ENCODE data around the gene OVOL3.

The OVOL3 gene

GRCh38 chr19:36112678-36113077 is 1.7 kb downstream of the OVOL3 start:
- Histone ChIP-seq H3K23ac (ENCODE audit: low read length) (no peak overlapping the region), H3K9ac (ENCODE audit: low read length) (no peak overlapping the region), H3K36me3 (ENCODE audit: control insufficient read depth in 1 of 2, insufficient read depth in 2 of 2, low read length in 2 of 2) (peaks cover 22 to 24% of the 10 kb centered on the region in 2 experiments), H3K18ac (ENCODE audit: low read length) (no peak overlapping the region), H3K4me3 (ENCODE audit: low read depth, low read length) (peak overlapping the region; percentile 10), H3K4me2 (ENCODE audit: low read length) (no peak overlapping the region), H3K4me1 (ENCODE audit: control insufficient read depth in 1 of 2, insufficient read depth in 2 of 2, low read length in 2 of 2) (peaks cover 14 to 16% of the 10 kb centered on the region in 2 experiments), H2BK12ac (ENCODE audit: low read length) (no peak overlapping the region), H2AFZ (ENCODE audit: insufficient read depth, low read length, poor library complexity) (no peak overlapping the region), H2BK120ac (ENCODE audit: insufficient read depth, low read length, poor library complexity) (no peak overlapping the region), H2BK5ac (ENCODE audit: low read depth, low read length, poor library complexity) (no peak overlapping the region), H4K12ac (ENCODE audit: low read depth, low read length) (no peak overlapping the region), H3K4ac (ENCODE audit: low read depth, low read length) (no peak overlapping the region), H4K91ac (ENCODE audit: low read depth, low read length) (no peak overlapping the region), H3K27ac (ENCODE audit: low read depth, low read length) (no peak overlapping the region), H2AK5ac (ENCODE audit: low read length) (no peak overlapping the region), H4K8ac (ENCODE audit: low read depth, low read length) (no peak overlapping the region), H3K79me2 (ENCODE audit: control insufficient read depth, insufficient read depth, low read length, poor library complexity) (peaks cover 12% of the 10 kb centered on the region), H3K14ac (ENCODE audit: low read length) (no peak overlapping the region), H3K9me3 (ENCODE audit: insufficient read depth, low read depth, low read length) (no peaks in the 10 kb centered on the region), H3K27me3 (ENCODE audit: insufficient read depth, low read length) (no peaks in the 10 kb centered on the region), H3K79me1 (ENCODE audit: low read length) (peaks cover 13% of the 10 kb centered on the region)
- WGBS (ENCODE audit: extremely low coverage, insufficient coverage, insufficient read length): no CpG with 5 or more reads among the region's 10 CpGs
- no peak for DNase-seq

- Histone ChIP-seq H2AK5ac (ENCODE audit: low read length) (no peak overlapping the region), H3K9me3 (ENCODE audit: insufficient read depth, low read depth, low read length) (no peaks in the 10 kb centered on the region), H2AFZ (ENCODE audit: insufficient read depth, low read length, poor library complexity) (no peak overlapping the region), H4K8ac (ENCODE audit: low read depth, low read length) (no peak overlapping the region), H3K23ac (ENCODE audit: low read length) (no peak overlapping the region), H2BK120ac (ENCODE audit: insufficient read depth, low read length, poor library complexity) (no peak overlapping the region), H3K9ac (ENCODE audit: low read length) (no peak overlapping the region), H3K79me1 (ENCODE audit: low read length) (peaks cover 13% of the 10 kb centered on the region), H3K36me3 (ENCODE audit: control insufficient read depth in 1 of 2, insufficient read depth in 2 of 2, low read length in 2 of 2) (peaks cover 20 to 27% of the 10 kb centered on the region in 2 experiments), H3K18ac (ENCODE audit: low read length) (peak overlapping the region; percentile 31), H3K79me2 (ENCODE audit: control insufficient read depth, insufficient read depth, low read length, poor library complexity) (peaks cover 12% of the 10 kb centered on the region), H3K27me3 (ENCODE audit: insufficient read depth, low read length) (no peaks in the 10 kb centered on the region), H3K27ac (ENCODE audit: low read depth, low read length) (no peak overlapping the region), H2BK12ac (ENCODE audit: low read length) (no peak overlapping the region), H3K4me1 (ENCODE audit: control insufficient read depth in 1 of 2, insufficient read depth in 2 of 2, low read length in 2 of 2) (peaks cover 14 to 16% of the 10 kb centered on the region in 2 experiments), H2BK5ac (ENCODE audit: low read depth, low read length, poor library complexity) (no peak overlapping the region), H3K4me3 (ENCODE audit: low read depth, low read length) (no peak overlapping the region), H4K12ac (ENCODE audit: low read depth, low read length) (no peak overlapping the region), H3K4me2 (ENCODE audit: low read length) (peak overlapping the region; percentile 93), H4K91ac (ENCODE audit: low read depth, low read length) (no peak overlapping the region), H3K4ac (ENCODE audit: low read depth, low read length) (no peak overlapping the region), H3K14ac (ENCODE audit: low read length) (no peak overlapping the region)
- WGBS (ENCODE audit: extremely low coverage, insufficient coverage, insufficient read length): no CpG with 5 or more reads among the region's 34 CpGs
- no peak for DNase-seq
Measured at GRCh38 chr19:36113425-36113824, 2.5 kb downstream of the OVOL3 start.

GRCh38 chr19:36113894-36114720 is 3.2 kb downstream of the OVOL3 start:
- Histone ChIP-seq H3K27ac (ENCODE audit: low read depth, low read length) (peak overlapping the region; percentile 26), H3K4ac (ENCODE audit: low read depth, low read length) (peak overlapping the region; percentile 23), H3K4me2 (ENCODE audit: low read length) (peak overlapping the region; percentile 93), H2AK5ac (ENCODE audit: low read length) (no peak overlapping the region), H2AFZ (ENCODE audit: insufficient read depth, low read length, poor library complexity) (peak overlapping the region; percentile 68), H3K79me1 (ENCODE audit: low read length) (peaks cover 13% of the 10 kb centered on the region), H3K9me3 (ENCODE audit: insufficient read depth, low read depth, low read length) (no peaks in the 10 kb centered on the region), H3K14ac (ENCODE audit: low read length) (peak overlapping the region; percentile 70), H3K27me3 (ENCODE audit: insufficient read depth, low read length) (no peaks in the 10 kb centered on the region), H3K4me3 (ENCODE audit: low read depth, low read length) (peak overlapping the region; percentile 80), H3K23ac (ENCODE audit: low read length) (no peak overlapping the region), H3K36me3 (ENCODE audit: control insufficient read depth in 1 of 2, insufficient read depth in 2 of 2, low read length in 2 of 2) (peaks cover 25 to 32% of the 10 kb centered on the region in 2 experiments), H3K4me1 (ENCODE audit: control insufficient read depth in 1 of 2, insufficient read depth in 2 of 2, low read length in 2 of 2) (peaks cover 14 to 16% of the 10 kb centered on the region in 2 experiments), H4K91ac (ENCODE audit: low read depth, low read length) (peak overlapping the region; percentile 64), H2BK5ac (ENCODE audit: low read depth, low read length, poor library complexity) (no peak overlapping the region), H3K9ac (ENCODE audit: low read length) (peak overlapping the region; percentile 76), H3K79me2 (ENCODE audit: control insufficient read depth, insufficient read depth, low read length, poor library complexity) (peaks cover 12% of the 10 kb centered on the region), H4K8ac (ENCODE audit: low read depth, low read length) (peak overlapping the region; percentile 81), H2BK12ac (ENCODE audit: low read length) (no peak overlapping the region), H2BK120ac (ENCODE audit: insufficient read depth, low read length, poor library complexity) (peak overlapping the region; percentile 40), H4K12ac (ENCODE audit: low read depth, low read length) (peak overlapping the region; percentile 14), H3K18ac (ENCODE audit: low read length) (peak overlapping the region; percentile 55)
- peak in 1 of 2 donors; percentile 8 for DNase-seq
- WGBS (ENCODE audit: extremely low coverage, insufficient coverage, insufficient read length): no CpG with 5 or more reads among the region's 48 CpGs

GRCh38 chr19:36114721-36115452 is 3.9 kb downstream of the OVOL3 start, which contains the start of gene POLR2I:
TSS of gene POLR2I (minus strand) at chr19:36114875. CDS start at chr19:36114856, 19 bp downstream.
- Histone ChIP-seq H2AFZ (ENCODE audit: insufficient read depth, low read length, poor library complexity) (peak within 1 kb of the TSS; percentile 90), H3K36me3 (ENCODE audit: control insufficient read depth in 1 of 2, insufficient read depth in 2 of 2, low read length in 2 of 2) (peaks cover 29 to 36% of the 10 kb centered on the region in 2 experiments), H3K79me2 (ENCODE audit: control insufficient read depth, insufficient read depth, low read length, poor library complexity) (peaks cover 12% of the 10 kb centered on the region), H3K27ac (ENCODE audit: low read depth, low read length) (peak within 1 kb of the TSS; percentile 79), H3K4me3 (ENCODE audit: low read depth, low read length) (peak within 1 kb of the TSS; percentile 93), H3K79me1 (ENCODE audit: low read length) (peaks cover 13% of the 10 kb centered on the region), H4K8ac (ENCODE audit: low read depth, low read length) (peak within 1 kb of the TSS; percentile 91), H4K91ac (ENCODE audit: low read depth, low read length) (peak within 1 kb of the TSS; percentile 70), H3K4me1 (ENCODE audit: control insufficient read depth in 1 of 2, insufficient read depth in 2 of 2, low read length in 2 of 2) (peaks cover 14 to 16% of the 10 kb centered on the region in 2 experiments), H3K23ac (ENCODE audit: low read length) (no peak within 1 kb of the TSS), H2BK12ac (ENCODE audit: low read length) (no peak within 1 kb of the TSS), H3K14ac (ENCODE audit: low read length) (peak within 1 kb of the TSS; percentile 70), H4K12ac (ENCODE audit: low read depth, low read length) (peak within 1 kb of the TSS; percentile 70), H2BK5ac (ENCODE audit: low read depth, low read length, poor library complexity) (no peak within 1 kb of the TSS), H3K9ac (ENCODE audit: low read length) (peak within 1 kb of the TSS; percentile 76), H2AK5ac (ENCODE audit: low read length) (no peak within 1 kb of the TSS), H2BK120ac (ENCODE audit: insufficient read depth, low read length, poor library complexity) (peak within 1 kb of the TSS; percentile 40), H3K9me3 (ENCODE audit: insufficient read depth, low read depth, low read length) (no peaks in the 10 kb centered on the region), H3K4ac (ENCODE audit: low read depth, low read length) (peak within 1 kb of the TSS; percentile 60), H3K4me2 (ENCODE audit: low read length) (peak within 1 kb of the TSS; percentile 93), H3K27me3 (ENCODE audit: insufficient read depth, low read length) (no peaks in the 10 kb centered on the region), H3K18ac (ENCODE audit: low read length) (peak within 1 kb of the TSS; percentile 67)
- peak; percentile 100 for DNase-seq
- WGBS (ENCODE audit: extremely low coverage, insufficient coverage, insufficient read length): no CpG with 5 or more reads among the region's 60 CpGs
